LNCAP (cell line): Measurements from ENCODE around the gene POLA1.

Source experiments
- TF ChIP-seq, protein P1 (sequence below): fragments of 450-650 bp; IDR thresholded peaks from 2 replicates; pipeline ENCODE4 v1.5.1; 2017; ENCODE audit warnings: mild to moderate bottlenecking

POLA1 gene

GRCh38 chrX:24990535-24990934, 296.8 kb downstream of the POLA1 start:
- TF ChIP-seq, protein P1, sequence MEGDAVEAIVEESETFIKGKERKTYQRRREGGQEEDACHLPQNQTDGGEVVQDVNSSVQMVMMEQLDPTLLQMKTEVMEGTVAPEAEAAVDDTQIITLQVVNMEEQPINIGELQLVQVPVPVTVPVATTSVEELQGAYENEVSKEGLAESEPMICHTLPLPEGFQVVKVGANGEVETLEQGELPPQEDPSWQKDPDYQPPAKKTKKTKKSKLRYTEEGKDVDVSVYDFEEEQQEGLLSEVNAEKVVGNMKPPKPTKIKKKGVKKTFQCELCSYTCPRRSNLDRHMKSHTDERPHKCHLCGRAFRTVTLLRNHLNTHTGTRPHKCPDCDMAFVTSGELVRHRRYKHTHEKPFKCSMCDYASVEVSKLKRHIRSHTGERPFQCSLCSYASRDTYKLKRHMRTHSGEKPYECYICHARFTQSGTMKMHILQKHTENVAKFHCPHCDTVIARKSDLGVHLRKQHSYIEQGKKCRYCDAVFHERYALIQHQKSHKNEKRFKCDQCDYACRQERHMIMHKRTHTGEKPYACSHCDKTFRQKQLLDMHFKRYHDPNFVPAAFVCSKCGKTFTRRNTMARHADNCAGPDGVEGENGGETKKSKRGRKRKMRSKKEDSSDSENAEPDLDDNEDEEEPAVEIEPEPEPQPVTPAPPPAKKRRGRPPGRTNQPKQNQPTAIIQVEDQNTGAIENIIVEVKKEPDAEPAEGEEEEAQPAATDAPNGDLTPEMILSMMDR = no peak

GRCh38 chrX:24993879-24994278, 300.2 kb downstream of the POLA1 start:
- TF ChIP-seq, protein P1 = no peak

- TF ChIP-seq, protein P1 = no peak
These were observed 302.5 kb downstream of the POLA1 start for GRCh38 chrX:24996096-24996709.

- TF ChIP-seq, protein P1 = no peak
These were observed 305.8 kb downstream of the POLA1 start for GRCh38 chrX:24999511-24999910.

DNA sequence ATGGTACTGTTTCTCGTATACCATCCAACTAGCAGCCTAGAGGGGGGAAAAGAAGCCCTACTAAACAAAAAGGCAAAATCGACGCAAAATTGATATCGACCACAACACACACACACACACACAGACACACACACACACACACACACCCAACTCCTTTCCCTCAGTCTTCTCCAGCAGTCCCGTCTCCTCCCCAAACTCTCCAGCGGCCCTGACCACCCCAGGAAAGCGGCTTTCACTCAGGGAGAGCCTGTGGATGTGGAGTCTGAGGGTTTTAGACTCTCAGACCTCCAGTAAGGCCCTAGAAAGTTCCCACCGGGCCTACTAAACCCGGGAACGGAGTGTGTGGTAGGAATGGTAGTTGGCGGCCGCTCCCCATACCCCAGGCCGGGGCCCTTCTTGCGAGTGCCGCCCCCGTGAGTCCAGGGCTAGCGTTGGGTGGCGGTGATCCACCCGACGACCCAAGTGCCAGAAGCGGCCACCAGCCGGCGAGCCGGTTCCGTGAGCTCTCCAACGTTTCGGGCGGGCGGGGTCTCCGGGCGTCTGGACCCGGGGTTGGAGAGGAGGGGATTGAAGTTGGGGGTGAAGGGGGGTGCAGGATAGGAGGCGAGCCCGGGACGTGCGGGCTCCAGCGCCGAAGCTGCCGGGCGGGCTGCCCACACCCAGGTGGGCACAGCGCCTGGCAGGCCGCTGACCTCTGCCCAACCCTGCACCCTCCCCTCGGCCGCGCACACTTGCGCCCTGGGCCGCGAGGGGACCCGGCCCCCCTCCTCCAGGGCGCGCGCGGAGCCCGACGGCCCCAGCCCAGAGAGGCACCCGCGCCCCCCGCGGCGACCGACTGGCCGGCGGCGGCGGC, 308.3 kb downstream of the POLA1 start:
- TF ChIP-seq, protein P1 = no peak

DNA sequence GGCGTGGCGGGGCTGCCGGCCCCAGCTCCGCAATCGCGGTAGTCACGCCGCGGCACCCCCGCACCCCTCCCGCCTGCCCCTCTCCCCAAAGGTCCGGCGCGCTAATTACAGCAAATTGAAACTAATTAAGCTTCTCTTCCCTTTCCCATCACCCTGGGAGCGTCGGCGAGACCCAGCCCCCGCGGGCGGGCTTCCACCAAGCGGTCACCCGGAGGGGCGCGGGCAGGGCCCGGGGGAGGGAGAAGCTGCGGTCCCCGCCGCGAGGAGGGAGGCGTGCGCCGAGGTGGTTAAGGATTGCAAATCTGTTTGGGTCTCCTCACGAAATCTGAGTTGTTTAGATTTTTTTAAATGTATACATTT, 308.9 kb downstream of the POLA1 start:
- TF ChIP-seq, protein P1 = no peak

DNA sequence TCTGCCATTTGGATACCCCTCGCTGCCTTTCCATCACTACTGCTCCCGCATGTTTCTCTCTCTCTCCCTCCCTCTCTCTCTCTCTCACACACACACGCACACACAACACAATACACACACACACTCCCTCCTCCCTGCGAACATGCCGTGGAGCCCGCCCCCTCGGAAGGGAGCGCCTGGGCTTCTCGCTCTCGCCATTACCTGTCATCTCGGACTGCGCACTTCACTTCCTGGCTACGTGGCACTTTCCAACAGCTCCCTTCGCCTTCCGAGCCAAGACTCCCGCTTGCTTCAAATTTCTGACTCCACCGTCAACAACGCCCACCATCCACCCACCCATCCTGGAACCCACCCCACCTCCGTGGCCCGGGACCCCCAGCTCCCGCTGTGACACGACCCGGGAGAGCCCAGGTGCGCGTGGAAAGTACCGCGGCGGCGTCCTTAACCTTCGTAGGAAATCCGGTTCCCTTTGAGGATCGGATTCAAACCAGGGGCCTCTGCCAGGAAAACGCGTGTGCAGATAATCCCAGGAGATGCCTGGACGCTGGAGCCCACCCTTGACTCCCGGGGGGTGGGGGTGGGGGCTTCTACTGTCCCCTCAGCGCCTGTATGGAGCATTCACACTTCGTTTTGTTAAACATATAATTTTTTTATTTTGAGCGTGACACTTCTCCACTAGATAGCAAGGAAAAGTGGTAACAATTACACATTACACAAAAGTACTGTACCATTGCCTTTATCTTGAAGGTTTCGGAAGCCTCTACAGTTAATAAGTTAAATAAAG, 309.5 kb downstream of the POLA1 start:
- TF ChIP-seq, protein P1 = no peak
